ENCODE results near the gene RDH13. TPM values are rescaled to one million over a fixed set of nuclear protein-coding genes. Genes with fewer than 3 reads are reported as not detected.
"Not testable (repeated sequence)": the region's sequence is repeated elsewhere in the genome, so short reads cannot be mapped to it uniquely, and the experiment has no call there.

The RDH13 gene
- total RNA-seq, 1 donor from 2014 or later = 31.6 TPM

DNA sequence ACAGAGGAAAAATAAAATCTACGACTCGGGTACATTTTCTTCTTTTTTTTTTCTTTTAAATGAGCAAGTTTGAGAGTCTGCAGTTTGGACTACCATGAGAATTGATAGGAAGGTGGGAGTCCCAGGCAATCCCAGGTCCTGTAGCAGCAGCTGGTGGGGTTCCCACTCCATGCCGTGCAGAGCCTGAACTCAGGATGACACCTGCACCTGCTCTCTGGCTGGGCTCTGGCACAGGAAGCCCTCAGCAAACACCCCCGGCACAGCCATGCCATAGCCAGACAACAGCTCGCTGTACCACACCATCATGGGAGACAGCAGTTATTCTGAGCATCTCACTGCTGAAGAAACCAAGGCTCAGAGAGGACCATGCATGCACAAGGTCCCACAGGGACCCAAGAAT lies 18.7 kb downstream of the RDH13 start:
- no peak for DNase-seq

DNA sequence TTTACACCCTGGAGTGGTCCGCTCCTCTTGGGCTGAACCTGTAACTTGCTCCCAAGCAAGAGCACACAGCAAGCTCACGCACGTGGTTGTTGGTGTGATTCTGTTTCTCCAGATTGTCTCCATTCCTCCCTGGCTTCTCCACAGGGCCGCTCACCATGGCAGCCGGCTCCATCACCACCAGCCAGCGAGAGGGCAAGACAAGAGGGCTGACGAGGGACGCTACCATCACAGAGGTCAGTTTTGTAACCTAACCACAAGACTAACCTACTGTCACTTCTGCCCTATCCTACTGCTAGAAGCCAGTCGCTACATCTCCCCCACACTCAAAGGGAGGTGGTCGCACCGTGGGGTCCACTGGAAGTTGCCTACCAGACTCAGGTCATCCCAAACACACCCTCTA lies 20.3 kb downstream of the RDH13 start:
- DNase-seq = no peak

DNA sequence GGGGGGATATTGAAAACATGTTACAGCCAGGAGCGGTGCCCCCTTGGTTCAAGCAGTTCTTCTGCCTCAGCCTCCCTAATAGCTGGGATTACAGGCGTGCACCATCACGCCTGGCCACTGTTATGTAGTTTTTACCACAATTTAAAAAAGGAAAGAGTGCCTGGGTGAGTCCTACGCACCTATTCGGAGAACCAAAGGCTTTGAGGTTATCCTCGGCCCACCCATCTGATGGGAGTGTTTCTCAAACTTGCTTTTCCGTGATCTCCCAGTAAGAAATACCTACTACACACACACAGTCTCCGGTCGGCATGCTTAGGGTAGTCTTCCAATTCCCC lies 20.6 kb downstream of the RDH13 start:
- no peak for DNase-seq

DNA sequence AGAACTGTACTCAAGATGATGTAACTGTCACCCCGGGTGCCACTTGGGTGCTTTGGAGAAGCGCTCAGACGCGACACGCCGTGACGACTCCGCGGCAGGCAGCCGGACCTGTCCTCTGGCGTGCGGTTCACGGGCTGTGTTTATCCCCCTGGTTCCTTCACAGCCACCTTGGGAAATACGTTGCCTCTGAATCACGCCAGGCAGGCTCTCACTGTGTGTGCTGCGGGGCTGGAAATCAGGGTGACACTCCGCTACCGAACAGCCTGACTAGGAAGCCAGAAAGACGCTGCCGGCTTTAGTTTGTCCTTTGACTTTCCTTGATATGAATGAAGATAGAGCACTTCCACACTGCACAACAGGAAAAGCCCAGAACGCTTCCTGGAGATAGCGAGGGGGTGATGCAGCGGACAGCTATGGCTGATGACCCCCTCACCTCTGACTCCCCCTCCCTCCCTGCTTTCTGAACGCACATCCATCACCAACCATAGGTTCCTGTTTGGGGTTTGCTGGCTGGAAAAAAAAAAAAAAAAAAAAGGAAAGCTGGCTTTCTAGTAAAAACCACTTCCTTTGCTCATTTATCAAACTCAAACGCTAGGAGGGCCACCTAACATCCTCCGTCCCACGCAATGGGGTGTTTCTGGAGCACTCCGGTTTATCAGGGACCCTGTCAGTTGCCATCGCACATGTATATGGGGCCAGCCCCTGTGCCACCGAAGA lies 21.2 kb downstream of the RDH13 start:
- no peak for DNase-seq

DNA sequence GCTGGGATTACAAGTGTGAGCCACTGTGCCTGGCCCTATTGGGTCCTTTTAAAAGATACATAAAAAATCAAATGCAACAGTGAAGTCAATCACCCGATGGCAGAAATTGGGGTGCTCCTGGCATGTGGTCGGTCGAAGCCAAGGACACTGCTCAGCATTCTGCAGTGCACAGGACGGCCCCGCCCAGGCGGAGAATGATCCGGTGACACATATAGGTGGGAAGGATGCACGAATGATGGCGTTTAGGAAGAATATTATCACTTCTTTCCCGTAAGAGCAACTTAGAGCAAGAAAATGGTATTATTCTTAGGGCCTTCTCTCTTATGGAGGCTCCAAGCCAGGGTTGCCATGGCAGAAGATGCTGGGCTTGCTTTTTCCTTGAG lies 21.7 kb downstream of the RDH13 start:
- DNase-seq = no peak

DNA sequence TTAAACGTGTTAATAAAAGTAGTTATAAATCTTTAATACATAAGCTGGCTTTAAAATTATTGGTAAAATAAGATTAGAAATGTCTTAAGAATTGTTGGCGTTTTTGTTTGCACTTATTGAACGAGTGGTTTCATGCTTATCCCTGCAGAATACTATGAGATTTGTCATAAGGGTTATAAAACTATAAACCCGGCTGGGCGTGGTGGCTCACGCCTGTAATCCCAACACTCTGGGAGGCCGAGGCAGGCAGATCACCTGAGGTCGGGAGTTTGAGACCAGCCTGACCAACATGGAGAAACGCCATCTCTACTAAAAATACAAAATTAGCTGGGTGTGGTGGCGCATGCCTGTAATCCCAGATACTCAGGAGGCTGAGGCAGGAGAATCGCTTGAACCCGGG lies 22.3 kb downstream of the RDH13 start:
- DNase-seq = not testable (repeated sequence)

DNA sequence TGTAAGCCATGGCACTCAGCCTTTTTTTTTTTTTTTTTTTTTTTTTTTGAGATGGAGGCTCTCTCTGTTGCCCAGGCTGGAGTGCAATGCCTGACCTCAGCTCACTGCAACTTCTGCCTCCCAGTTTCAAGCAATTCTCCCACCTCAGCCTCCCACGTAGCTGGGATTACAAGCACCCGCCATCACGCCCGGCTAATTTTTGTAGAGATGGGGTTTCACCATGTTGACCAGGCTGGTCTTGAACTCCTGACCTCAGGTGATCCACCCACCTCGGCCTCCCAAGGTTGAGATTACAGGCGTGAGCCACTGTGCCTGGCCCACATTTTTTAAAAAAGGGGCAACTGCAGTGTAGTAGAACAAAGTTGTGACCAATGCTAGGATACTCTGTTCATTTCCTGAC lies 25.3 kb downstream of the RDH13 start:
- DNase-seq = not testable (repeated sequence)

DNA sequence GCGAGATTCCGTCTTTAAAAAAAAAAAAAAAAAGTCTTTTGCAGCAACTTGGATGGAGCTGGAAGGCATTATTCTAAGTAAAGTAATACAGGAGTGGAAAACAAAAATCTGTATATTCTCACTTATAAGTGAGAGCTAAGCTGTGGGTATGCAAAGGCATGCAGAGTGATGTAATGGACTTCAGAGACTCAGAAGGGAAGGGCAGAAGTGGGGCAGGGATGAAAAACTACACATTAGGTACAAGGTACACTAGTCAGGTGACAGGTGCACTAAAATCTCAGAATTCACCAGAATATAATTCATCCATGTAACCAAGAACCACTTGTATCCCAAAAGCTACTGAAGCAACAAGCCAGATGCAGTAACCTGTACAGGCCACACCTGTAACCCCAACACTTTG lies 26.9 kb downstream of the RDH13 start:
- DNase-seq = no peak

DNA sequence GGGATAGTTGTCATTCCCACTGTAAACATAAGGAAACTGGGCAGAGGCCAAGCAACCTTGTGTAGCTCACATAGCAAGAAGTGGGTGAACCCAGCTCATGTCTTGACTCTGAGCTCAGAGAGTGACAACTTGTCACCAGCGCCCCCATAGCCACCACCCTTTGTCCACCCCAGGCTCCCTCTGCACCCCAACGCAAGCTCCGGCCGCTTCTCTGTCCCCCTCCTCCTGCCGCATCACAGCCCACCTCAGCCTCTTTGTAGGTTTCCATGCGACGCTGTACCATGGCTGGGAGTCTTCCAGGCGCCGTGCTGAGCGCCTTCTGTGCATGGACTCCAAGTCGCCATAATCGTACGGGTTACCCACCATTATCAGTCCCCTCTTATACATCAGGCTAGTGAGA lies 28.2 kb downstream of the RDH13 start:
- no peak for DNase-seq

DNA sequence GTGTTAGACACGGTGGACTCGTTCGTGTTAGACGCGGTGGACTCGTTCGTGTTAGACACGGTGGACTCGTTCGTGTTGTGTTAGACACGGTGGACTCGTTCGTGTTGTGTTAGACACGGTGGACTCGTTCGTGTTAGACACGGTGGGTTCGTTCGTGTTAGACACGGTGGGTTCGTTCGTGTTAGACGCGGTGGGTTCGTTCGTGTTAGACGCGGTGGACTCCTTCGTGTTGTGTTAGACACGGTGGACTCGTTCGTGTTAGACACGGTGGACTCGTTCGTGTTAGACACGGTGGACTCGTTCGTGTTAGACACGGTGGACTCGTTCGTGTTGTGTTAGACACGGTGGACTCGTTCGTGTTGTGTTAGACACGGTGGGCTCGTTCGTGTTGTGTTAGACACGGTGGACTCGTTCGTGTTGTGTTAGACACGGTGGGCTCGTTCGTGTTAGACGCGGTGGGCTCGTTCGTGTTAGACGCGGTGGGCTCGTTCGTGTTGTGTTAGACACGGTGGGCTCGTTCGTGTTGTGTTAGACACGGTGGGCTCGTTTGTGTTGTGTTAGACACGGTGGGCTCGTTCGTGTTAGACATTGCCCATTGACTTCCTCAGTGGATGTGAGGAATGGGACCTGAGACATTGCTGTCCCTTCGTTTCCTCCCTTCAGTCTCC lies 29.8 kb downstream of the RDH13 start:
- DNase-seq = not testable (repeated sequence)

DNA sequence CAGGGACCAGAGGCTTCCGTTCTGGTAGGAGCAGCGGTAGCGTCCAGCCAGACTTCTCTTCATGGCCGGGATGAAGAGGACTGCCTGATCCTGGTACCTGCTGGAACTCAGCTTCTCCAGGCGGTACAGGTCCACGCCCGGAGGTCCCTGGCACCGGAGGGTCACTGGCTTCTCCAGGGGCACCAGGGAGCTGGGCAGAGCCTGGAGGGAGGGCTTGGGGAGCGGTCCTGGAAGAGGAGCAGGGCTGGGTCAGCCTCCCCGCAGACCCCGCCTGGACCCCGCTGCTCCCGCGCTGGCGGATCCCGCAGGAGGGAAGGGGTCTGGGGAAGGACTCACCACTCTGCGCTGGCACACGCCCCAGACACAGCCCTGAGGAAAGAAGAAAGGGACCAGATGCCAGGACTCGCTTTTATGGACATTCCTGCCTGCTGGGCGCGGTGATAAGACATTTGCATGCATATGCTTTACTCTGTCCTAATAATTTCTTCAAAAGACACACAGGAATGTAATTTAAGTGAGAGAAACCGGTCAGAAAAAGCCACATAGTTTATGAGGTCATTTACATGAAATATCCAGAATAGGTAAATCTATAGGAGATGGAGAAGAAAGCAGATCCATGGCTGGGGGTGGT lies 30.7 kb downstream of the RDH13 start:
- DNase-seq = no peak

DNA sequence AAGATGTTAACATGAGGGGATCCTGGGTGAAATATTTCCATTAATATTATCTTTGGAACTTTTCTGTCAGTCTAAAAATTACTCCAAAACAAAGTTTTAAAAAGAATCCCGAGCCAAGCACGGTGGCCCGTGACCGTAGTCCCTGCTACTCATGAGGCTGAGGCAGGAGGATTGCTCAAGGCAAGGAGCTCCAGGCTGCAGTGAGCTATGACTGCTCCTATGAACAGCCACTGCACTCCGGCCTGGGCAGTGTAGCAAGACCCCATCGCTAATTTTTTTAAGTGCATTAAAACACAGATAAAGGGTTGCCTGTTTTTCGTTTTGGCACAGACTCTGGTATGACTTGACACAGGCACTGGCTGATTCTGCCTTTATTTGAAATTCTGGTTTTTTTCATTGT lies 31.8 kb downstream of the RDH13 start:
- DNase-seq = no peak

DNA sequence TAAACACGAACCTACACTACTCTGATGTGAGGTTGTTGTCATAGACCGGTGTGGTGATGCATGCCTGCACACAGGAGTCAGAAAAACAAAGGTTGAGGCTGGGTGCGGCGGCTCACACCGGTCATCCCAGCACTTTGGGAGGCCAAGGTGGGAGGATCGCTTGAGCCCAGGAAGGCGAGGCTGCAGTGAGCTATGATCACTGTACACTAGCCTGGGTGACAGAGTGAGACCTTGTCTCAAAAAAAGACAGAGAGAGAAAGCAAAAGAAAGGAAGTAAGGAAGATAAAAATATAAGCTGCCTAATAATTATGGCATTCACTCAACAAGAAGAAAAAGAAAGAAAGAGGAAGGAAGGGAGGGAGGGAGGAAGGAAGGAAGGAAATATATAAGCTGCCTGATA lies 34.2 kb downstream of the RDH13 start:
- DNase-seq = no peak

DNA sequence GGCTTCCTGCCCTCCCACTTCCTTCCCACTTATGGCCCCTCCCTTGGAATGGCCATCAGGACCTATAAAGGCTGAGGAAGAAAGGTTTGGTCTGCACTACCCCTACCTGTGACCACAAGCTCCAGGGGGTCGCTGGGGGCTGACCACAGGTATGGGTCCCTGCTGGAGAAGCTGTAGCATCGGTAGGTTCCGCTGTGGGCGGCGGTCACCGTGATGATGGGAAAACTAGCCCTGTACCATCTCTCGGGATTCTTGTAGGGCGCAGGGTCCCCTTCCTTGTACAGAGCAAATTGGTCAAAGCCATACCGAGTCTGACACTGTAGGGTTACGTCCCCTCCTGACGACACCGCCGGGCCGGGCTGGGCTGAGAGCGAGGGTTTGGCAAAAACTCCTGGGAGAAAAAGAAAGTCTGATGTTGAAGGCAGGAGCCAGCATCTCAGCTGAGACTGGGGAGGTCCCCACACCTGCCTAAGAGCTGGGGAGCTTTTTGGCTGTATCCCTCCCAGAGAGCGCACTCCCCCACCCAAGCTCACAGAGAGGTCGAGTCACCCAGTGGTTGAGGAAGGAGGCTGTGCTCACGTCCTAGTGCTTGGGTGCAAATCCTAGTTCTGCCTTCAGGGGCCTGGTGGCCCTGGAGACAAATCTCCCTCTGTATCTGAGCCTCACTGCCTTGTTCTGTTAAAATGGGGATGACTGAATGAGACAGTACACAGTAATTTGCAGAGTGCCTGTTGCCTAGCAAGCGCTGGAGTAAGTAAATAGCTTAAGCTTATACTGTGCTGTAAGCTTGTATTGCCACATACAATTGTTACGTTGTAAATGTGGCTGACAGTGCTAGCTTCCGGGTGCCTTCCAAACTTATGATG lies 35.2 kb downstream of the RDH13 start:
- no peak for DNase-seq

DNA sequence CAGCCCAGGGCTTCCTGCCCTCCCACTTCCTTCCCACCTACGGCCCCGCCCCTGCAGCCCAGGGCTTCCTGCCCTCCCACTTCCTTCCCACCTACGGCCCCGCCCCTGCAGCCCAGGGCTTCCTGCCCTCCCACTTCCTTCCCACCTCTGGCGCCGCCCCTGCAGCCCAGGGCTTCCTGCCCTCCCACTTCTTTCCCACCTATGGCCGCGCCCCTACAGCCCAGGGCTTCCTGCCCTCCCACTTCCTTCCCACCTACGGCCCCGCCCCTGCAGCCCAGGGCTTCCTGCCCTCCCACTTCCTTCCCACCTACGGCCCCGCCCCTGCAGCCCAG lies 35.8 kb downstream of the RDH13 start:
- DNase-seq = not testable (repeated sequence)

DNA sequence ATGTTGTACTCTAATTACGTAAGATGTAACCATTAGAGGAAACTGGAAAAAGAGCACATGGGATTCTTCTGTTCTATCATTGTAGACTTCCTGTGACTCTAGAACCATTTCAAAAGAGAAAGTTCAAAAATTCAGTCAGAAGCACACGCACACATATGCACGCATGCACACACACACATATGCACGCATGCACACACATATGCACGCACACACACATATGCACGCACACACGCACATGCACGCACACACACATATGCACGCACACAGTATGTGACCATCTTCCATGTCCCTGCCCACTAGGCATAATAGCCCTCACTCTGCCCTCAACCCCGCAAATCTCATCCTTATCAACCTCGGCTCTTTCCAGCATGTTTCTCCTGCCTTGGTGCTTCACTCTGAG lies 38.8 kb downstream of the RDH13 start:
- no peak for DNase-seq

DNA sequence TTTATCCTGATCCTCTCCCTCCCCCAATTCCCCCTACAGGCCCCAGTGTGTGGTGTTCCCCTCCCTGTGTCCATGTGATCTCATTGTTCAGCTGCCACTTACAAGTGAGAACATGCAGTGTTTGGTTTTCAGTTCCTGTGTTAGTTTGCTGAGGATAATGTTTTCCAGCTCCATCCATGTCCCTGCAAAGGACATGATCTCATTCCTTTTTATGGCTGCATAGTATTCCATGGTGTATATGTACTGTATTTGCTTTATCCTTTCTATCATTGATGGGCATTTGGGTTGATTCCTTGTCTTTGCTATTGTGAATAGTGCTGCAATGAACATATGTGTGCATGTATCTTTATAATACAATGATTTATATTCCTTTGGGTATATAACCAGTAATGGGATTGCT lies 42.6 kb downstream of the RDH13 start:
- DNase-seq = not testable (repeated sequence)

DNA sequence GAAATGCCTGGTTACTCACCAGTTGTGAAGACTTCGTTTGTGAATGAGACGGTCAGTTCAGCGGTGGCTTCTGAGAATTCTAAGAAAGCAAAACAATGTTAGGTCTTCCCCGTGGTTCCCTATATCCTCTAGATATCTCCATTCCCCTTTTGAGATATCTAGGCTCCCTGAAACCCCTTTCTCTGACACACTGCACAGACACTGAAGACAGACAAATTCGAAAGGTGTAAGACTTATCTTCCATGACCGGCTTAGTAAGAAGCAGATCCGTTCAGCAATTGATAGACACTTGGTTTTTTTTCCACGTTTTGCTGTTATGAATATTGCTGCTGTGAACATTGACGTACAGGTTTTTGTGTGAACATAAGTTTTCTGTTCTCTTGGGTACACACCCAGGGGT lies 44.3 kb downstream of the RDH13 start:
- DNase-seq = no peak

DNA sequence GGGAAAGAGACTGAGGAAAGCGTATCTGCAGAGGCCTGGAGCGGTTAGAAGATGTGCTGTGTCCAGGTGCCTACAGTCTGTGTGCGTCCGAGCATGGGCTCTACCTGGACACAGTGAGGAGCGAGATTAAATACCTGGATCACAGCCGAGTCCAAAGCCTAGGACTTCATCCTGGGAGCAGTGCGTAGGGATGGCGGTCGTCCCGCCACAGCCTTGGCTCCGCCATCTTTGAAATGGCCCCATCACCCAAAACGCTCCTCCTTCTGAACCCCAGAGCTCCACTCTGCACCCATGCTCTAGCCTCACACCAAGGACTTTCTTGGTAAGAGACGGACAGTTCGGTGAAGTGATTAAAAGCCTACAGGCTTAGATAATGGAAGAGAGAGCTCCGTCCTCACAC lies 44.7 kb downstream of the RDH13 start:
- no peak for DNase-seq

DNA sequence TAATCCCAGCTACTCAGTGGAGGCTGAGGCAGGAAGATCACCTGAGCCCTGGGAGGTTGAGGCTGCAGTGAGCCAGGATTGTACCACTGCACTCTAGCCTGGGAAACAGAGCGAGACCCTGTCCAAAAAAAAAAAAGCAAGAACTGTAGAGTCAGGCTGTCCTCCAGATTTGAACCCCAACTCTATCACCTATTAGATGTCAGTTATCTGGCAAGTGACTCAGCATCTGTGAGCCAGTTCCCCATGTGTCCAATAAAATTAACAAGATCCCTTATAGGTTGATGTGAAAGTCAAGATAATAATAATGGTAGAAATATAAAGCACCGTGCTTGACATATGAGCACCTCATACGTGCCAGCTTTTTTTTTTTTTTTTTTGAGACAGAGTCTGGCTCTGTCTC lies 46.9 kb downstream of the RDH13 start:
- no peak for DNase-seq

DNA sequence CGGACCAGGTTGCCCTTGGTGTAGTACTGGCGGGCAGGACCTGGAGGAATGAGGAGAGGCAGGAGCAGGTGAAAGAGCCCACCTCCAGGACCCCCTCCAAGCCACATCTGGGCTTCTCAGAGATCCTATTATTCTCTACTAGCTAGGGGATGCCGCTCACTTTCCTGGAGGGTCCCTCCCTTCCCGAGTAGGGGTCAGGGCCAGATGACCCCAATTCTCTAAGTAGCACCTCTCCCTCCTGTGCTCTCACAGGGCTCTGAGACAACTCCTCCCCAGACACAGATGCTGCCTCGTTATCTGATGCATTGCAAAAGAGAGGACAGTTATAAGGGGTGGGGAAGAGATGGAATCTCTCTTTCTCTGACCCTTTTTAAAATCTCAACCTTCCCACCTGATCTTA lies 47.8 kb downstream of the RDH13 start:
- no peak for DNase-seq

DNA sequence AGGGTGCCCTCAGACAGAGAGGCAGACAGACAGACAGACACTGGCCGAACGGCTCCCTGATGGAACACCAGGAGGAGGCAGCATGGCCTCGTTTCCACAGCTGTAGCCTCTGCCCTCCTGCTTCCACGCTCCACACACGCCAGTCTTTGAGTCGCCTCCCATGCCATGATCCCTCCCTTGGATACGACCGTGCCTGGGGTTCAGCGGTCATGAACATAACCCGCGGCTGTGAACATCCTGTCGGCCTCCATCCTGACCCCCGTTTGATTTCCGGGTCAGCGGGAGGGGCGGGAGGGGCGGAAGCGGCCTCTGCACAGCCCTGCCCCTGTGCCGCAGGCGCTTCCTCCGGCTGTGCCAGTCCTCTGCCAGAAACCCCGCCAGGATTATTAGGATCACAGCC lies 48.2 kb downstream of the RDH13 start:
- DNase-seq = no peak

DNA sequence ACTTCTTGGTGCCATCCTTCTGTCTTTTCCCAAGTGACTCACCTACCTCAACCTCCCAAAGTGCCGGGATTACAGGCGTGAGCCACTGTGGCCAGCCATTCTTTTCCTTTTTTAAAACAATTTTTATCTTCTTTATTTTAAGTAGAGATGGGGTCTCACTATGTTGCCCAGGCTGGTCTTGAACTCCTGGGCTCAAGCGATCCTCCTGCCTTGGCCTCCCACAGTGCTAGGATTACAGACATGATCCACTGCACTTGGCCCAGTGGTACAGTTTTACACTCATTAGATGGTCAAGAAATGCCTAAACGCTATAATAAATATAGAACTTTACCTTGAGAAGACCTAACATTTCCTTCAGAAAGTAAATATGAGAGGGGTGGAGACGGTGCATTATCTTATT lies 49.4 kb downstream of the RDH13 start:
- no peak for DNase-seq
